K562 (cell line): ENCODE data around the gene TUT7. TPM values are rescaled to one million over a fixed set of nuclear protein-coding genes. Genes with fewer than 3 reads are reported as not detected.

Source experiments
- ARID1B ChIP-seq: fragments of 450-650 bp; IDR thresholded peaks from 2 replicates; pipeline ENCODE4 v1.6.1; 2016; ENCODE audit warnings: antibody characterized with exemption, mild to moderate bottlenecking, inconsistent platforms
- ARID3A ChIP-seq: IDR thresholded peaks from 2 replicates; pipeline ENCODE4 v1.6.1; 2012; ENCODE audit warnings: low read depth, low read length, improper control_type of control experiment, borderline replicate concordance
- CBFA2T3 ChIP-seq: fragments of 450-650 bp; IDR thresholded peaks from 2 replicates; pipeline ENCODE4 v1.6.1; 2017
- CREB3 ChIP-seq: fragments of 450-650 bp; conservative IDR thresholded peaks from 2 replicates; pipeline ENCODE4 v1.6.1; 2016; ENCODE audit warnings: missing genetic modification characterization, low read depth, mild to moderate bottlenecking, missing compliant biosample characterization, moderate library complexity
- JUND ChIP-seq, 2 experiments: IDR thresholded peaks; 2 replicates in 1 of 2; 3 replicates in 1 of 2; pipeline ENCODE4 v1.6.1; 2011; ENCODE audit warnings: borderline replicate concordance in 2 of 2, low read depth in 2 of 2, low read length in 2 of 2, improper control_type of control experiment in 1 of 2, missing biosample characterization in 1 of 2, missing genetic modification characterization in 1 of 2, missing genetic modification reagents in 1 of 2
- LEF1 ChIP-seq: fragments of 450-650 bp; IDR thresholded peaks from 2 replicates; pipeline ENCODE4 v1.6.1; 2016; ENCODE audit warnings: mild to moderate bottlenecking
- NCOA4 ChIP-seq: fragments of 450-650 bp; IDR thresholded peaks from 2 replicates; pipeline ENCODE4 v1.6.1; 2018; ENCODE audit warnings: mild to moderate bottlenecking; ENCODE audit not compliant: partially characterized antibody
- NCOR1 ChIP-seq: fragments of 450-650 bp; IDR thresholded peaks from 2 replicates; pipeline ENCODE4 v1.6.1; 2016; ENCODE audit warnings: mild to moderate bottlenecking, moderate library complexity
- RAD51 ChIP-seq: fragments of 450-650 bp; IDR thresholded peaks from 2 replicates; pipeline ENCODE4 v1.7.1; 2016; ENCODE audit warnings: low read depth, mild to moderate bottlenecking, borderline replicate concordance
- SMARCA4 ChIP-seq: fragments of 450-650 bp; IDR thresholded peaks from 2 replicates; pipeline ENCODE4 v1.6.1; 2016
- SMARCE1 ChIP-seq: fragments of 450-650 bp; IDR thresholded peaks from 2 replicates; pipeline ENCODE4 v1.7.1; 2016; ENCODE audit warnings: mild to moderate bottlenecking
- TARDBP ChIP-seq: fragments of 450-650 bp; IDR thresholded peaks from 2 replicates; pipeline ENCODE4 v1.6.1; 2016
- ZEB2 ChIP-seq: fragments of 450-650 bp; IDR thresholded peaks from 2 replicates; pipeline ENCODE4 v1.6.1; 2016
- polyA plus RNA-seq, 8 experiments: library from polyadenylated mRNA; depleted of rRNA in 4 of 8; stranded (reverse) in 5 of 8; unstranded in 3 of 8; fragments of >200 nt; fragmentation: Nextera tagmentation in 2 of 8; fragmentation: Illumina TruSeq in 1 of 8; extraction: Ambion mirVana in 2 of 8; extraction: Trizol in 1 of 8; gene quantifications; 2 replicates each; pipeline versions ENCODE4 v1.2.1 to v1.2.3, GENCODE V29; 2011 to 2014; ENCODE audit warnings: inconsistent platforms in 1 of 8, missing spikeins in 1 of 8
- total RNA-seq, 7 experiments: library from RNA; depleted of rRNA in 6 of 7; stranded (reverse); fragments of >200 nt in 6 of 7; fragmentation: Illumina TruSeq in 2 of 7; extraction: Trizol in 2 of 7; gene quantifications; 2 replicates each; pipeline versions ENCODE4 v1.2.1 to v1.2.3, GENCODE V29; 2011 to 2021; ENCODE audit warnings: low replicate concordance in 1 of 7

TUT7 gene
- total and polyA plus RNA-seq, 9 of the 15 experiments (the other 6 are each of a cell fraction or from before 2014, with no cell fraction given), result 5.9 to 26.9 (median 15.2) TPM

GRCh38 chr9:86285261-86285660 is 68.9 kb downstream of the TUT7 start (continued):
- TF ChIP-seq ARID3A, result peak; percentile 56; the same call in 1 of the 2 replicates
- peak; percentile 59 for TF ChIP-seq SMARCA4
- 0 out of 2 replicates have a peak, but pooled peaks have one; percentile 43 for TF ChIP-seq SMARCE1
- TF ChIP-seq NCOR1, result peak; percentile 56; the same call in 1 of the 2 replicates
- TF ChIP-seq ZEB2, result no peak
- TF ChIP-seq TARDBP, result no peak
- no peak for TF ChIP-seq NCOA4
- no peak for TF ChIP-seq JUND (IDR thresholded peaks at IDR 0.05; ENCODE audit: borderline replicate concordance, low read depth, low read length)
- 0 out of 3 replicates have a peak, but pooled peaks have one; percentile 15 for TF ChIP-seq JUND (tag; IDR thresholded peaks at IDR 0.05; ENCODE audit: borderline replicate concordance, low read depth, low read length)
- TF ChIP-seq CBFA2T3, result peak; percentile 78
- no peak for TF ChIP-seq RAD51
- no peak for TF ChIP-seq CREB3 (tag)
- peak; percentile 89 for TF ChIP-seq ARID1B
- TF ChIP-seq LEF1, result 0 out of 2 replicates have a peak, but pooled peaks have one; percentile 65
